ENCODE data around the gene PLCB3. TPM values are rescaled to one million over a fixed set of nuclear protein-coding genes. Genes with fewer than 3 reads are reported as not detected.
A peak's percentile ranks its signal among the peaks of the same experiment; 100 is the strongest.
"Not testable (repeated sequence)": the region's sequence is repeated elsewhere in the genome, so short reads cannot be mapped to it uniquely, and the experiment has no call there.

The PLCB3 gene
- total RNA-seq, 1 donor from 2014 or later: 23.6 TPM

- DNase-seq (ENCODE audit: low spot score) (peak; percentile 86), ATAC-seq (peak; percentile 0)
- intact Hi-C loops (cut with DNase I): no loop called here
Observed at GRCh38 chr11:64305691-64306562, 54.6 kb downstream of the PLCB3 start.

- intact Hi-C loops (cut with DNase I): no loop called here
- ATAC-seq (no peak), DNase-seq (ENCODE audit: low spot score) (no peak)
Observed at GRCh38 chr11:64306563-64306875, 55.2 kb downstream of the PLCB3 start.

- no peak for ATAC-seq
Observed at GRCh38 chr11:64306876-64307622, 55.7 kb downstream of the PLCB3 start.

GRCh38 chr11:64307795-64308194, 56.5 kb downstream of the PLCB3 start:
- ATAC-seq; DNase-seq (ENCODE audit: low spot score); intact Hi-C loops (cut with DNase I): not testable (repeated sequence)

More at GRCh38 chr11:64306876-64307622, 55.7 kb downstream of the PLCB3 start:
- DNase-seq (ENCODE audit: low spot score): no peak
- intact Hi-C loops (cut with DNase I): no loop called here

GRCh38 chr11:64312947-64313346, 61.6 kb downstream of the PLCB3 start:
- ATAC-seq: no peak
- intact Hi-C loops (cut with DNase I): no loop called here
- no peak for DNase-seq (ENCODE audit: low spot score)

GRCh38 chr11:64313491-64314145, 62.3 kb downstream of the PLCB3 start:
- DNase-seq (ENCODE audit: low spot score) (no peak), ATAC-seq (no peak)
- intact Hi-C loops (cut with DNase I): no loop called here

GRCh38 chr11:64314146-64314804, 62.9 kb downstream of the PLCB3 start:
- ATAC-seq (no peak), DNase-seq (ENCODE audit: low spot score) (no peak)
- intact Hi-C loops (cut with DNase I): no loop called here

- intact Hi-C loops (cut with DNase I): no loop called here
- no peak for DNase-seq (ENCODE audit: low spot score)
Observed at GRCh38 chr11:64314805-64315561, 63.7 kb downstream of the PLCB3 start.

GRCh38 chr11:64315667-64316526, 64.6 kb downstream of the PLCB3 start:
- intact Hi-C loops (cut with DNase I); ATAC-seq; DNase-seq (ENCODE audit: low spot score): not testable (repeated sequence)

More at GRCh38 chr11:64314805-64315561, 63.7 kb downstream of the PLCB3 start:
- no peak for ATAC-seq

- intact Hi-C loops (cut with DNase I): no loop called here
- no peak for ATAC-seq
Observed at GRCh38 chr11:64316672-64317324, 65.5 kb downstream of the PLCB3 start.

GRCh38 chr11:64317325-64317960, 66.1 kb downstream of the PLCB3 start, which contains the start of gene TRMT112:
Gene TRMT112 (minus strand): TSS chr11:64317559. CDS start chr11:64317526, 33 bp downstream.
- intact Hi-C loops (cut with DNase I): no loop called here
- ATAC-seq (peak; percentile 93), DNase-seq (ENCODE audit: low spot score) (peak; percentile 96)

More at GRCh38 chr11:64316672-64317324, 65.5 kb downstream of the PLCB3 start:
- no peak for DNase-seq (ENCODE audit: low spot score)

- intact Hi-C loops (cut with DNase I): no loop called here
Observed at GRCh38 chr11:64317961-64318765, 66.8 kb downstream of the PLCB3 start, which contains the start of gene PRDX5. Gene PRDX5 (plus strand): TSS chr11:64318121. CDS start chr11:64318216, 95 bp downstream.

More at GRCh38 chr11:64317961-64318765, 66.8 kb downstream of the PLCB3 start, which contains the start of gene PRDX5:
- ATAC-seq: peak; percentile 95
- DNase-seq (ENCODE audit: low spot score): peak; percentile 97
